GM18517 (cell line): Measurements from ENCODE around the gene CD160.

ENCODE experiments used
- ATAC-seq: cut with Tn5 transposase; IDR thresholded peaks from one replicate; pipeline ENCODE4 v1.9.1; 2021; ENCODE audit warnings: mild to moderate bottlenecking, moderate library complexity; ENCODE audit not compliant: unreplicated experiment

CD160 gene

DNA sequence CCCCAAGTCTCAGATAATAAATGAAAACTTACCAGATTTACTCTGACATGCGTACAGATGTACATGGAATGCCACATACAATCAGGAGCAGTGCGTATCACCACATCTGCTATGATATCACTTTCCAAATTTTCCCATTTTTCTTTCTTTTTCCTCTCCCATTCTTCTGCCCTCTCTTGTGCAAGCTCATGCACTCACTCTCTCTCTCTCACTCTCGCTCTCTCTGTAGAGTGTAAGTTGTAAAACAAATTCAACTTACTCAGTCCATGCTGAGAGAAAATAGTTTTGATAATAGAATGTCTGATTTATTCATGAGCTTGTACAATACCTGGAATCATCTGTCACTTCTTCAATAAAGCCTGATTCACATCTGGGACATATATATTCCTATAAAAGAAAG, 69.3 kb downstream of the CD160 start:
- ATAC-seq = no peak
